ENCODE results near the gene TNFRSF21. TPM values are rescaled to one million over a fixed set of nuclear protein-coding genes. Genes with fewer than 3 reads are reported as not detected.
"Not testable (repeated sequence)": the region's sequence is repeated elsewhere in the genome, so short reads cannot be mapped to it uniquely, and the experiment has no call there.

TNFRSF21 gene
- total RNA-seq, 1 experiment from 2014 or later = 181 TPM

DNA sequence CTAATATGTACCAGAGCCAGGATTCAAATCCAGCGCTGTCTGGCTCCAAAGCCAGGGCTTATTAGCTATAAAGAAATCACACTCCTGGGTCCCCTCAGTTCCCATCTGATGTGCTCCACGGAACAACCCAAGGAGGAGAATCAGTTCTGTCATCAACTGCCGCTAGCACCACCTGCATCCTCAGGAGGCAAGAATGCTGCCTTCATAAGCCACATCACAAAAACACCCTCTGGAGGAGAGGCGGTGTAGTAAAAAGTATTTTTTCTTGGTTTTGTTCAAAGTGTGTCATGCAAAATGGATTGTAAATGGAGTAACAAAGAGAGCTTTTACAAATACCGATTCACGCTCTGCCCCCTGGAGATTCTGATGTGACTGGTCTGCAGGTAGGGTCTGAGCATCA lies 57.1 kb downstream of the TNFRSF21 start:
- no peak for DNase-seq (ENCODE audit: low read depth)

DNA sequence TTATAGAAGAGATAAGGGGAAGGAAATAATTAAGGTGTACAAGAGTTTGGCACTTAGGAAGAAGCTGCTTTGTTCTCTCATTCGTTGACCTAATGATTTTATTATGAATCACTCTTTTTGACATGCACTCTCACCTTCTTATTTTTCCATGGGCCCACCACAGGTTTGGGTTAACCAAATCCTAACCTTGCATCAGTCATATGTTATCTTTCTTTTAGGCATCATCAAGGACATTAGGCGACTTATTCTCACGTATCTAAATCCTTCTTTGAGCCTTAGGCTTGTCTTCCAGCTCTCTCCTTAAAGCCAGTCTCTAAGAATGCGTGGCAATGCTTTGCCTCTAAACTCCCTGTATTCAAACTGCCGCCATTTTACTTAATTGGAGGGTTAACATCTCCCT lies 58.3 kb downstream of the TNFRSF21 start:
- no peak for DNase-seq (ENCODE audit: low read depth)

DNA sequence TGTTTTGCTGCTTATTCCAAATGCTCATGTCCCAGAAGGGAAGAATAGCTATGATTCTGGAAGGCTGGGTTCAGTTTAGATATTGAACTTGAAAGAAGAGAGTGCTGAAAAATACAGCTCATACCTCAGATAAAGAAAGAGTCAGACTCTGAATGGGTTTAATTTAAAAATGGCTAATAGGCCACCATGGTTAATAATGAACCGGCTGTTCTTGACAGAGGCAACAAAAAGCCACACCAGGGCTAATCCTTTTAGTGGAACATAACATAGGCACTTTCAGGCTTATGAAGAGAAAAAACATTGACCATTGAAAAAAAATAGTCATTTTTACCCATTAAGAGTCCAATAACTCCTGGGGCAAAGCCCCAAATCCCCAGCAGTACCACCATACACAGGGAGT lies 59.4 kb downstream of the TNFRSF21 start:
- no peak for DNase-seq (ENCODE audit: low read depth)

DNA sequence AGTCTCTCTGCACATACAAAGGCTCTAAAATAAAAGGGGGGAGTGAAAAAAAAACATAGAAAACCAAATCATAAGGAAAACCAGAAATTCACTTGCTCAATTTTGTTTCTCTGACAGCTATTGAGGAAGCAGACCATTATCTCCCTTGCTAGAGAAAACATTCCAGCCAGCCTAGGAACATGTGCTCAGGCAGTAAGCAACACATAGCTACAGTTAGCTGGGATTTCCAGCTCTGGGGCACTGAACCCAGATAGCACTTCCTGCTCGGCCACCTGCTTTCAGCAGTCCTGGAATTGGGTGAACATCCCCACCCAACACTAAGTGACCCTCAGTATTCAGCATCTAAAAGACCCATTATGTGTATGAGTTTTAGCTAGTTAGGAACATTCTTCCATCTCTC lies 61.3 kb downstream of the TNFRSF21 start:
- no peak for DNase-seq (ENCODE audit: low read depth)

DNA sequence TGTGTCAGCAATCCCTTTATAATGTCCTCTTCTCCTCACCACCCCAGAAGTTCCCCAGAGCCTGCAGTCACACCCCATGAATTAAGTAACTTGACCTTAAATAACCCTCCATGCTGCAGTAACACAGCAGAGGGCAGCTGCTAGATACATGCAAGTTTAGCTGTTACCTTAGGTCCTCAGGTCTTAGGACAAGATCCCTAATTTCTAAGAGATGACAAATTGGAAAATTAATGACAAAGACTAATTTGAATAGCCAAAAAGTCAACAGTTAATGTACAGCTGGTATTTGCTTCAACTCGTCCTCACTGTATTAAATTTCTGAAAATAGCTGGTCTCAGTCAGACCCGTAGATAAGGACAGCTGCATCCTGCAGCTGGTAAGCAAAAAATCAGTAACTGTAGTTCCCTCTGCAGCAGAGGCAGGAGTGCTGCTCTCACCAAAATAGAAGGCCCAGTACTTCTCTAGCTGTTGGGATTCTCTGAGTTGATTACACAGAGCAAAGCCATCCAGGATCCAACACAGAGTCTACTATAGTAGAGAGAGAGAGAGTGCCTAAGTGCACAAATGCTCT lies 62.4 kb downstream of the TNFRSF21 start:
- DNase-seq (ENCODE audit: low read depth) = no peak

DNA sequence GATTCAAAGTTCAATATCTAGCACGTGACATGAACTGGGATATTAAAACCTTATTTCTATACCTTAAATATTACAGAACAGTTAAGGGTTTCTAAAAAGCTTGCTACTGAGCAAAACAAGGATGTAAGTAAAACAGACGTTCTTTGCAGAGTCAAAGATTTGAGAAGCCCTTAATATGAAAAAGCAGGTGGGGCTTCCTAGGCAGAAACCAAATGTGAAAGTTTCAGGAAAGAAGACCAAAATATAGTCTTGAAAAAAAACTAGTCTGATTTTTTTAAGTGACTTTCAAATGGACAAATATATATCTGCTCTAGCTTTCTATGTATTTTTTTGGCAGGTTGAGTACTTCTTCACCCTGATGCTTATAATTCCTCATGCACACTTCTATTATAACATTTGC lies 63.2 kb downstream of the TNFRSF21 start:
- DNase-seq (ENCODE audit: low read depth) = no peak

DNA sequence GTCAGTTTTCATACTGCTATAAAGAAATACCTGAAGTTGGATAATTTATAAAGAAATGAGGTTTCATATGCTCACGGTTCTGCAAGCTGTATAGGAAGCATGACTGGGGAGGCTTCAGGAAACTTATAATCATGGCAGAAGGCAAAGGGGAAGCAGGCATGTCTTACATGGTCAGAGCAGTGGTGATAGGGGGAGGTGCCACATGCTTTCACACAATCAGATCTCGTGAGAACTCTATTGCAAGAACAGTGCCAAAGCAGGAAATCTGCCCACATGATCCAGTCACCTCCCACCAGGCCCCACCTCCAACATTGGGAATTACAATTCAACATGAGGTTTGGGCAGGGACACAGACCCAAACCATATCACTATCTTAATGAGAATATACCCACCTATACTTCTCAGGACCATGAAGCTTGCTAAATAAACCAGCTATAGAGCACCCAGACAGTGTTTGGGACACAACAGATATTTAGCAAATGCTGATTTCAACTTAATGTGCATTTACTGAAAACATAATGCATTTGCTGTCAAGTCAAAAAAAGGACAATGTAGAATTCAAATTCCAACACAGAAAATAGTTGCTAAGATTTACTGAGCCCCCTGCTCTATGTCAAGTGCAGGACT lies 63.8 kb downstream of the TNFRSF21 start:
- peak; percentile 50 for DNase-seq (ENCODE audit: low read depth)

DNA sequence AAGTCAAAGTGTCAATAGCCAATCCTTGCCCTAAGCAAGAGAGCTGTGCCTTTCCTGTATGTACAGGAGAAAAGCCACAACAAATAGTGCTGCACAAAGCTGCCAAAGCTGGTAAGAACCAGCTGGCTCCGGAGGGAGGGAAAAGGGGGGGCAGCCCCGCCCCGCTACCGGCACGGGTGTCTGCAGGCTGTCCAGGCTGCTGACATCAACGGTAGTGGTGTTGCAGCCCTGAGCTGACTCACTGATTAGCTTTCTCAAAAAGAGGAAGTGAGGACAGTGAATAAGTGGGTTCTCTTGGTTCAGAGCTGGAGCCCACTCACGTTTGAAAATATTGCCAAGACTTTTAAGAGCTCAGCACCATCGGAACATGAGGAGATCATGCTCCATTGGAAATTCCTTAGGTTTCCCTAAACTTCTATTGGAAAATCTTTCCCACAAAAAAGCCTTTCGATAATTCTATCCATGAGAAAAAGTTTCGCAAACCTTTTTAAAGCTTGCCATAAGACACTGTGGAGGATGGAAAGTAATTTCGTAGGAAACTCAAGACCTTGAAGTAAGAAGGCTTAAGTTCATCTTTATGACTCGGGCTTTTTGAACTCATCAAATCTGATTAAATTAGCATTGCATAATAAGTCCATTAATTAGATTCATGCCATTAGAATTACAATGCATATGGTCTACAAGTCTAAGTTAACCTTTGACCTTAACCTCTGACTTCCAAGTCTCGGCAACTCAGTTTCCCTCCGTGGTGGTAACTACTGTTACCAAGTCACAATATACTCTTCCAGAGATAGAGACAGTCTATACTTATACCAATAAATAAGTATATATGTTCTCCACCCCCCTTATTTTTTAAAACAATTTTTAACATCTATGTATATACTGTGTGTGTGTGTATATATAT lies 67.0 kb downstream of the TNFRSF21 start:
- DNase-seq (ENCODE audit: low read depth) = peak; percentile 95

DNA sequence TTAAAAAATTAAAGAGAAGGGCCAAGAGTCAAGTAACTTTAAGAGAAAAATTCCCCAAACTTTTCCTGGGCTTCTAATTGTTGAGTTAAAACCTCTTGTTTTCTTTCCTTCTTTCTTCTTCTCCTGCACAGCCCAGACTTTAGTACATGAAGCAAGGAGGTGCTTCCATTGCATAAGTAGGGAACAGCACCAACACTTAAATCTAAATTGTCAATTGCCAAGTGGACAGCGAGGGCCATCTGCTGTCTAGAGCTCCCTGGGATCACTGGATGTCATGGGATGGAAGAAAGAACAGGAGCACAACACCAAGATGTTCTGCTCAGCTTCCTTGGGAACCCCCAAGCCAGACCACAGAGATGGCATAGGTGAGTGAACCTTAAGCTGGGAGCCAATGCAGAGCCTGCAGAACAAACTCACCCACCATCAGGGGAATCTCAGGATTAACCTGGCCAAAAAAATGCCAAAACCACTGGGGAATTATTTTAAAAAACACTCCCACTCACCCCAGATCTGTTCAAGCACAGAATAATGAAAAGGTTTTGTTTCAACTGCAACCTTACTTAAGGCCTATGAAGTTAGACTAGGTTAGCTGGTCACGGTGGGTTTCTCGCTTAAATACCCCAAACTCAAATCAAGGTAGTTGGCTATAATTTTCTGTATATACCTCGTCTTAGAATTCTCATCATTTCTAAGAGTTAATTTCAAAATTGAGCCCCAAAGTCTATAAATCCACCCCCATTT lies 67.8 kb downstream of the TNFRSF21 start:
- DNase-seq (ENCODE audit: low read depth) = peak; percentile 42

DNA sequence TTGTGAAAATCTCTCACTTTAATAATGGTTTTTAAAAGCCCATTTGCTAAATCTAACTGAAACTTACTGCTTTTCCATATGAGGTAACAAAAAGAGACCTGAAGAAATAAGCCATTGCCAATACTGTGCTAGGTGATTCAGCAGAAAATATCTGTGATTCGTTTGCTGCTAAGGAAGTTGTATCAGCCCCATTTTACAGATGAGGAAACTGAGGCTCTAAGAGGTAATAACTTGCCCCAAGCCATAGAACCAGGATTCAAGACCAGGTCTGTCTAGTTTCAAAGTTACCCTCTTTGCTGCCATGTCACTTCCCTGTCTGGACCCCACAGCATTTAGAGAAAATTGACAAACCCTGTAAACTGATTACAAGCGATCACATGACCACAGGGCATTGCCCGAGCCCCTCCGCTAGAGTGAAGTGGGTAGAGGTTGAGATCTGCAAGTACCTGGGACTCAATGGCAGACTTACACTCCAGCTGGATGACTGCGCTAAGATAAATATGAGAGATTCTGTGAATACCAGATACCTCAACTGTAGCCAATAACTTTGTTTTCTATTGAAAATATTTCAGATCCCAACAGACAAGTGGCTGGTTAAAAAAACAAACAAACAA lies 69.3 kb downstream of the TNFRSF21 start:
- no peak for DNase-seq (ENCODE audit: low read depth)

DNA sequence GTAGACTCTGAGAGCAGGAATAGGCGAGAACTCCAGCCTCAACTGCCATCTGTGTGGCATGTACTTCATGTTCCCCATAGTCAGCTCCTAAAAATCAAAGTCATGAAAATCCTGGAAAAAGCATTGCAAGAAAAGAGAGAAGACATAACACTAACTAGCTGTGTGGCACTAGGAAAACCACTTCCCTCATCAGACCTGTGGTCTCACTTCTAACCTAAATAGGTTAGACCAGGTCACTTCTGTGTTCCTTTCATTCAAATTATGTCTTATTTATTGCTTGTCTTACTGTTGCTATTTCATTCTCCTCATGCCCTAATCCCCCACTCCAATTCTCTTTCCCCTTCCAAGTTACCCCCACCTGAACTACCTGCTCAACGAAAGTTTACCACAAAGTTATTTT lies 70.2 kb downstream of the TNFRSF21 start:
- DNase-seq (ENCODE audit: low read depth) = no peak

DNA sequence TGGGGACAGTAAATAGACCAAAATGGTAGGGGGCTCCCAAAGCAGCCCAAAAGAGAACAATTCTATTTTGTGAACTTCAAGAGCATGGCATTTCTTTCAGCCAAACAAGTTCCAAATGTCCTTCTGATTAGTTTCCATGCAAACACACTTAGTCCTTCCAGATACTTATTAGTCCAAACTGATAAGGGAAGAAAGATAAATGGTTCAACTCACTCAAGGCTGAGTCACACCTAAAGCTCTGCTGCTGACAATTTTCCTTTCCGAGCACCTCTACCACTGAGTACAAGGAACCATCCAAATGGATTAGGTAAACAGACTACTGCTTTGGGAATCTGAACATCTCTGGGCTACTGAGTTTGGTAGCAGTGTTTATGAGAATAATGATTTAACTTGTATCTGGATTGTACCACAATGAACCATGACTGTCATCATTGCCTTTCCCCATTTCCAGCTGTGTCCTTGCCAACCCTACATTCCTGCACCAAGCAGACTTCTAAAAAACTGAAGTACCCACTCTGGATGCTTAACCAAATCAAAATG lies 71.2 kb downstream of the TNFRSF21 start:
- no peak for DNase-seq (ENCODE audit: low read depth)

DNA sequence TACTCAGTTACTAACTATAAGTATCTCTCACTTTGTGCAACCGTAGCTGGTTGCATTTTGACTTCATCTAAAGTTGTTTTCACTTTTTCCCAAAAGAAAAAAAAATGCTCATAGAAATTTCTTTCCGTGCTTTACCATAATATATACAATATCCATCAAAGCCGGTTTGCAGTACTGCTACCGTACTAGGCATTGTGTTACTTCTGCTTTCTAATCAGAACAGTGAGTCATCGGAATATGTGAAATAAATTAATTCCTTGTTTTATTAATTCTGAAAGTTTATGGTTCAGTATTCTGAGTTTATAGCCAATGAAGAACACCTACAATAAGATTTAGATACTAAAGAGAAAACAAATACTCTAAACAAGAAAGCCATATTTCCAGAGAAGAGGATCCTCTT lies 72.5 kb downstream of the TNFRSF21 start:
- DNase-seq (ENCODE audit: low read depth) = no peak

DNA sequence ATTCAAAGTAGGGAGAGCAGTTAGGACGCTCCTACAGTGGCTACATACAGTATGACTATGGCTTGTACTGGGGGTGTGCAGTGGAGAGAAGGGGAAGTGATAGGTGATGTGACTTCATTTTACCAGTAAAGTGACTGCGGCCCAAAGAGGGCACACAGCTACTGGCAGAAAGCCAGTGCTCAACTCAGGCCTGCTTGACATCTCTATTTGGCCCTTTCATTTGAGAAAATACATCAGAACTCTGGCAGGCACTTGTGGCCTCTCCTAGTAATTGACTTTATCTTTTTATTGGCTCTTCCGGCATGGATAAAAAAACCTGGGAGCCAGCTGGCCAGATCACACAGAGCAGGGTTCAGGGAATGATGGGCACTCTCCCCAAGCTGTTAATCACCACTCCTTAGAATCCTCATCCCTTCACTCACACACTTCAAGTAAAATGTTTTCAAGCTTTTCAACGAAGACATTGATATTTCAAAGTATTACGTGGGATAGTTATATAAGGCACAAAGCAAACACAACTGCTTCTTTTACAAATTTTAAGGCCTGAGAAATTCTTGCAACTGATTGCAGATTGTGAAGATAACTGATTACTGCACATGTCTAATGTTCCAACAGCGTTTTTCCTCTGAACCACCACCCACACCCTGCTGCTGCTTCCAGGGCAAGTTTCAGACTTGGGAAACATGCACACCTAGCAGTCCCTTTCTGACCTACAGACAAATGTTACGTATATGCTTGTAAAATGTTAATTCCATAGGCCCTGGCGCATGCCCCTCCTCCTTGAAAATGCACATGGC lies 73.5 kb downstream of the TNFRSF21 start:
- DNase-seq (ENCODE audit: low read depth) = no peak

DNA sequence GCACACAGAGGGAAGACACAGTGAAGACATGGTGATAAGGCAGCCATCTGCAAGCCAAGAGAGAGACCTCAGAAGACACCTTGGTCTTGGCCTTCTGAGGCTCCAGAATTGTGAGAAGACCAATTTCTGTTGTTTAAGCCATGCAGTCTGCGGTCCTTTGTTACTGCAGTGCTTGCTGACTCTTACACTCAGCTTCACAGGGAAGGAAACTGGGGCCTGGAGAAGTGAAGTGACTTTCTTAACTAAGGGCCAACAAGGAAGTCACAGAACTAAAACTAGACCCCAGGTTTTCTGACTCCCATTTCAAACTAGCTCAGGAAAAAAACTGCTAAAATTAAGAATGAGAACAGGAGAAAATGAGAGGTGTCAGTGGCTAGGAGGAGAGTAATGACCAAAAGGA lies 74.3 kb downstream of the TNFRSF21 start:
- no peak for DNase-seq (ENCODE audit: low read depth)

DNA sequence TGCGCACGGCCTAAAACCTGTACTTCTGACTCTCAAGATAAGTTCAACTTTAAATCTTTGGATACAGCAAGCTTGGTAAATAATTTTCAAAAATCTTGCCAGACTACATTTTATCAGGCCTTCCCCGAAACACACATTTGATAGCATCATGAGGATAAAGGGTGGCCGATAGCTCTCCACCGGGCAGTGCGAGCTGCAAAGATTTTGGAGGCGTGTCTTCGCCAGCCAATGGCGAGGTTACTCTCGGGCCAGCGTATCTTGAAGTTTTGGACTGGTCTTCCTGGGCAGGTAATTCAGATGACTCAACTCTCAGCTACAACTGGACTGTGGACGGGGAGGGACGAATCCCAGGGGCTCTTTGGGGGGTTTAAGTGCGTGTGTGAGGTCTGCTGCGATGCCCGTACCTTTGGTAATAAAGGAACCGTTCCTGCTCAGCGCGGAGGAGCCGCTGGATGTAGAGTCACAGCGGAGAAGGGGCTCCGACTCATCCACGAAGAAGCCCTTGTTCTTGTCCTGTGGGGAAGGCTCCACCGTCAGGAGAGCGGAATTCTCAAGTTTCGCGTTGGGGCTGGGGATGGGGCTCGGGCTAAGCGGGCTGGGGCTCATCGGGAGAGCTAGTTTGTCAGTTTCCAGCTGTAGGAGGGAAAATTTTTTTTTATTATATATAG lies 75.3 kb downstream of the TNFRSF21 start:
- no peak for DNase-seq (ENCODE audit: low read depth)

DNA sequence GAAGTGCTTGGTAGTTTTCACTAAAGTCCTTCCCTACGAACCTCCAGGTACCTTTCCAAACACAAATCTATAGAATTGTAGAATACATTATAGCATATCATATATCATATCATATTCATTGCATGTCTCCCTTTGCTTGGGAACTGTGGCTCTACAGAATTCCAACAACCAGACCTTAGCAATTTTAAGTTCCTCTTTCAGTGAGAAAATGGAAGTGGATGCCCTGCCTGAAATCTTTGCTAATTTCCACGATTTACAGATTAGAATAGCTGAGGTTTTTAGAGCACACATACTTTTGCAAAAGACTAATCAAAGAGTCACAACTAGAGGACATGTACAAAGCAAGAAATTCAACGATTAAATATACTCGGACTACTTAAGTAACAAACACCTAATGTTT lies 78.6 kb downstream of the TNFRSF21 start:
- no peak for DNase-seq (ENCODE audit: low read depth)

DNA sequence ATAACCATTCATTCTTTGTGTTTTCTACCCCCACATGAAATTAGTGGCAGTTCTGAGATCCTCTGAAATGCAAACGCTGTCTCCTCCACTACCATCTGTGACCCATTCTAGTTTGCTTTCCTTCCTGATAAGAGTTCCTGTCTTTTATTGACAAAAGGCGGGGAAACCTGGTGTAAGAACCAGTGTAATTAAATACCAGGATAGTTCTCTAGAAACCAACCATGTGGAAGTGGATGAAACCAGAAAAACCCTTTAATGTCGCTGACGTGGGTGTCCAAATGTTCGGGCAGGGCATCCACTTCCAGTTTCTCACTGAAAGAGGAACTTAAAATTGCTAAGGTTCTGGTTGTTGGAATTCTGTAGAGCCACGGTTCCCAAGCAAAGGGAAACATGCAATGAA lies 79.1 kb downstream of the TNFRSF21 start:
- no peak for DNase-seq (ENCODE audit: low read depth)

DNA sequence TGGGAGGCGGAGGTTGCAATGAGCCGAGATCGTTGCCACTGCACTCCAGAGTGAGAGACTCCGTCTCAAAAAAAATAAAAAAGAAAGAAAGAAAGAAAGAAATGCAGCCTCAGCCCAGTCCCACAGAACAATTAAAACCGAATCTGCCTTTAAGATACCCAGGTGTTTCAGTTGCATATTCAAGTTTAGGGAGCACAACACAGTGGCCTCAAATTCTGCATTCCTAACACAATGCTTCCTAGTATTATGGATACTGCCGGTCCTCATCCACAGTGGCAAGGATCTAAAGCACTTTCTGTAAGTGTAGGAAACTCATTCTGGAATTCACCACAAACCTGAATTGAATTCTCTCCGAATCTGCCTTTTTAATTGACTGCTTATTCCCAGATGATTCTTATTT lies 80.5 kb downstream of the TNFRSF21 start:
- DNase-seq (ENCODE audit: low read depth) = no peak

DNA sequence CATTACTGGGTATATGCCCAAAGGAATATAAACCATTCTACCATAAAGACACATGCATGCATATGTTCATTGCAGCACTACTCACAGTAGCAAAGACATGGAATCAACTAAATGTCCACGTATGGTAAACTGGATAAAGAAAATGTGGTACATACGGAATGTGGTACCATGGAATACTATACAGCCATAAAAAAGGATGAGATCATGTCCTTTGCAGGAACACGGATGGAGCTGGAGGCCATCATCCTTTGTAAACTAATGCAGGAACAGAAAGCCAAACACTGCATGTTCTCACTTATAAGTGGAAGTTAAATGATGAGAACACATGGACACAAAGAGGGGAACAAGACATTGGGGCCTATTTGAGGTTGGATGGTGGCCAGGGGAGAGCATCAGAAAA lies 81.6 kb downstream of the TNFRSF21 start:
- not testable (repeated sequence) for DNase-seq (ENCODE audit: low read depth)

Measured in RPMI7951 (cell line).